Cardiac muscle cell (in vitro differentiated cells and primary cell): ENCODE results near the gene DNAJB13. TPM values are rescaled to one million over a fixed set of nuclear protein-coding genes. Genes with fewer than 3 reads are reported as not detected.

Experiments
- DNase-seq, 2 donors: peaks; one replicate each; pipeline versions ENCODE4 v3.0.0 to v3.0.0-alpha.2; 2010 to 2017; ENCODE audit warnings: low read depth in 1 of 2, low spot score in 1 of 2
- H3K27ac ChIP-seq: fragments of 200-600 bp; sonication (generic); 2 replicates; pipeline ENCODE4 v1.5.1; 2016
- H3K27me3 ChIP-seq: fragments of 200-600 bp; sonication (generic); 2 replicates; pipeline ENCODE4 v1.6.0; 2016; ENCODE audit warnings: control low read depth
- H3K36me3 ChIP-seq: fragments of 200-600 bp; sonication (generic); 2 replicates; pipeline ENCODE4 v1.5.1; 2016; ENCODE audit warnings: control low read depth
- H3K4me1 ChIP-seq: fragments of 200-600 bp; sonication (generic); 2 replicates; pipeline ENCODE4 v1.8.1; 2017; ENCODE audit warnings: low read depth, mild to moderate bottlenecking, mixed run types
- H3K4me3 ChIP-seq: fragments of 200-600 bp; sonication (generic); 2 replicates; pipeline ENCODE4 v1.5.1; 2016; ENCODE audit warnings: mild to moderate bottlenecking
- H3K9me3 ChIP-seq: fragments of 200-600 bp; sonication (generic); 2 replicates; pipeline ENCODE4 v1.5.1; 2017; ENCODE audit warnings: low read depth, mild to moderate bottlenecking, control low read depth
- CTCF ChIP-seq: IDR thresholded peaks from 2 replicates; pipeline ENCODE4 v1.5.1; 2012; ENCODE audit warnings: low read depth, mild to moderate bottlenecking, low read length
- polyA plus RNA-seq: library from polyadenylated mRNA; unstranded; fragments of >200 nt; fragmentation: Nextera tagmentation; extraction: Ambion mirVana; gene quantifications from 2 replicates; pipeline ENCODE4 v1.2.1, GENCODE V29; 2016
- total RNA-seq: library from RNA; depleted of rRNA; stranded (reverse); fragments of >200 nt; gene quantifications from 2 replicates; pipeline ENCODE4 v1.2.3, GENCODE V29; 2016

DNAJB13 gene
- total and polyA plus RNA-seq, 2 experiments from 2014 or later: 0.24 TPM; not detected in 1

GRCh38 chr11:73995247-73995646 is 44.4 kb downstream of the DNAJB13 start:
- no peak for TF ChIP-seq CTCF
- H3K36me3 ChIP-seq: no peaks in the 10 kb centered on the region
- H3K27me3 ChIP-seq: no peaks in the 10 kb centered on the region
- H3K27ac ChIP-seq: no peak overlapping the region
- H3K4me1 ChIP-seq: no peaks in the 10 kb centered on the region
- H3K9me3 ChIP-seq: no peaks in the 10 kb centered on the region
- no peak for DNase-seq
- H3K4me3 ChIP-seq: no peak overlapping the region

- TF ChIP-seq CTCF: no peak
- Histone ChIP-seq H3K27me3 (no peaks in the 10 kb centered on the region), H3K27ac (no peak overlapping the region), H3K36me3 (no peaks in the 10 kb centered on the region), H3K4me3 (no peak overlapping the region), H3K4me1 (no peaks in the 10 kb centered on the region), H3K9me3 (no peaks in the 10 kb centered on the region)
- no peak for DNase-seq
Observed at GRCh38 chr11:73995731-73996130, 44.9 kb downstream of the DNAJB13 start.

GRCh38 chr11:73996161-73996747 is 45.4 kb downstream of the DNAJB13 start:
- Histone ChIP-seq H3K4me3 (no peak overlapping the region), H3K27ac (no peak overlapping the region), H3K9me3 (no peaks in the 10 kb centered on the region), H3K4me1 (no peaks in the 10 kb centered on the region), H3K27me3 (no peaks in the 10 kb centered on the region), H3K36me3 (no peaks in the 10 kb centered on the region)
- TF ChIP-seq CTCF: no peak
- no peak for DNase-seq

GRCh38 chr11:73997120-73997770 is 46.4 kb downstream of the DNAJB13 start:
- Histone ChIP-seq H3K36me3 (no peaks in the 10 kb centered on the region), H3K9me3 (no peaks in the 10 kb centered on the region), H3K27me3 (no peaks in the 10 kb centered on the region), H3K4me1 (no peaks in the 10 kb centered on the region), H3K4me3 (no peak overlapping the region), H3K27ac (no peak overlapping the region)
- TF ChIP-seq CTCF: no peak
- DNase-seq: no peak

GRCh38 chr11:73998846-73999575 is 48.2 kb downstream of the DNAJB13 start:
- Histone ChIP-seq H3K27ac (no peak overlapping the region), H3K9me3 (no peaks in the 10 kb centered on the region), H3K27me3 (no peaks in the 10 kb centered on the region), H3K4me1 (no peaks in the 10 kb centered on the region), H3K36me3 (peaks cover 4% of the 10 kb centered on the region), H3K4me3 (no peak overlapping the region)
- no peak for TF ChIP-seq CTCF
- DNase-seq: no peak
